Measurements from ENCODE around the gene FAM168B.

Gene FAM168B

DNA sequence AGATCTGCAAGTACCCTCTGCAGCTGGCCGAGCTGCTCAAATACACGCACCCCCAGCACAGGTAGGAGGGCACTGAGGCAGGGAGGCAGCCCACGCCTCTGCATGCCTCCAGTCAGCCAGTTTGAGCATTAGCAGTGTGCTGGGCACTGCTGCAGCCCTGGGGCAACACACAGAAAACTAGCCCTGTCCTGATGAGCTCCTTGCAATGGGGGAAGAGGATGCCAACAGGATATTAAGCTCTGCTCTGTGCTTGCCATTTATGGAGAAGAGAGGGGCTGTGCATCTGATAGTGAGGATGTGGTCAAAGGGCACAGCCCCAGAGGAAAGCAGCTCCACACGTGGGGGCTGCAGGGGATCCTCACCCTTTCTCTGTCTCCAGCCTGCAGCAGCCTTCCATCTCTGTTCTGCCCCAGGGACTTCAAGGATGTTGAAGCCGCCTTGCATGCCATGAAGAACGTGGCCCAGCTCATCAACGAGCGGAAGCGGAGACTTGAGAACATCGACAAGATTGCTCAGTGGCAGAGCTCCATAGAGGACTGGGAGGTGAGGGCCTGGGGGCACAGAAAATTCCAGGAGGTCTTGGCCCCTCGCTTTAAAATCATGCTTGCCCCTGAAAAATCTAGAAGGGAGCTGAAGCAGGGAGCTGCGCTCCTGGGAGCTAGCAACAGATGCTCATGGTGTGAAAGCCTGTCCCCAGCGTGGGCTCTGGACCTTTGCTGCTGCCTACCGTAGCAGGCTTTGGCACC lies 51.7 kb downstream of the FAM168B start:
- DNase-seq (ENCODE audit: low spot score): no peak
- TF ChIP-seq, protein P1, sequence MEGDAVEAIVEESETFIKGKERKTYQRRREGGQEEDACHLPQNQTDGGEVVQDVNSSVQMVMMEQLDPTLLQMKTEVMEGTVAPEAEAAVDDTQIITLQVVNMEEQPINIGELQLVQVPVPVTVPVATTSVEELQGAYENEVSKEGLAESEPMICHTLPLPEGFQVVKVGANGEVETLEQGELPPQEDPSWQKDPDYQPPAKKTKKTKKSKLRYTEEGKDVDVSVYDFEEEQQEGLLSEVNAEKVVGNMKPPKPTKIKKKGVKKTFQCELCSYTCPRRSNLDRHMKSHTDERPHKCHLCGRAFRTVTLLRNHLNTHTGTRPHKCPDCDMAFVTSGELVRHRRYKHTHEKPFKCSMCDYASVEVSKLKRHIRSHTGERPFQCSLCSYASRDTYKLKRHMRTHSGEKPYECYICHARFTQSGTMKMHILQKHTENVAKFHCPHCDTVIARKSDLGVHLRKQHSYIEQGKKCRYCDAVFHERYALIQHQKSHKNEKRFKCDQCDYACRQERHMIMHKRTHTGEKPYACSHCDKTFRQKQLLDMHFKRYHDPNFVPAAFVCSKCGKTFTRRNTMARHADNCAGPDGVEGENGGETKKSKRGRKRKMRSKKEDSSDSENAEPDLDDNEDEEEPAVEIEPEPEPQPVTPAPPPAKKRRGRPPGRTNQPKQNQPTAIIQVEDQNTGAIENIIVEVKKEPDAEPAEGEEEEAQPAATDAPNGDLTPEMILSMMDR (IDR thresholded peaks at IDR 0.05; ENCODE audit: extremely low read depth, missing control alignments): no peak

DNA sequence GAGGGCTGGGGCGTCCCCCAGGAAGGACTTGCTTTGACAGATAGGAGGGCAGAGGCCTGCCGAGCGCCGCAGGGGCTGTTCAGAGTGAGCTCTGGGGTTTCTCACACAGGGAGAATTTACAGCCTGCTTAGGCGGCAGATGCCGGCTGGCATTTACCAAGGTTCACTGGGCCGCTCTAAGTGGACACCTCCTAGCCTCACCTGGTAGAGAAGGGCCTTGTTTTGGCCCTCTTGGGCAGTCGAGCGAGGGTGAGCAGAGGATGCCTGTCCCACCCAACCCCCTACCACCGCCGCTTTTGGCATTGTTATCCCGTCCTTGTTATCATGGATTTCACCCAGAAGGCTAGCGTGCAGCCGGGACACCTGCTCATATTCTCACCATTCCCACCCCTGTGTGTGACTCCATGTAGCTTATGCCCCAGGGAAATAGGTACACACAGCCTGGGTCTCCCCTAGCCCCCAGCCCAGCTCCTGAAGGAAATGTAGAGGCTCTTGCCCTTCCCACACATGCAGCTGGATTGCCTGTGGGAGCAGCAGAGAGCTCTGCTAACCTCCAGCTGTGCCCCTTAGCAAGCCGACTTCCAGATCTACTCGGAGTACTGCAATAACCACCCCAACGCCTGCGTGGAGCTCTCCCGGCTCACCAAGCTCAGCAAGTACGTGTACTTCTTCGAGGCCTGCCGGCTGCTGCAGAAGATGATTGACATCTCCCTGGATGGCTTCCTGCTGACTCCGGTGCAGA lies 52.4 kb downstream of the FAM168B start:
- no peak for DNase-seq (ENCODE audit: low spot score)
- TF ChIP-seq, protein P1 (IDR thresholded peaks at IDR 0.05; ENCODE audit: extremely low read depth, missing control alignments): no peak

GRCh38 chr2:131039908-131040660 lies 53.2 kb downstream of the FAM168B start:
- TF ChIP-seq, protein P1 (IDR thresholded peaks at IDR 0.05; ENCODE audit: extremely low read depth, missing control alignments): no peak
- DNase-seq (ENCODE audit: low spot score): peak; percentile 62

DNA sequence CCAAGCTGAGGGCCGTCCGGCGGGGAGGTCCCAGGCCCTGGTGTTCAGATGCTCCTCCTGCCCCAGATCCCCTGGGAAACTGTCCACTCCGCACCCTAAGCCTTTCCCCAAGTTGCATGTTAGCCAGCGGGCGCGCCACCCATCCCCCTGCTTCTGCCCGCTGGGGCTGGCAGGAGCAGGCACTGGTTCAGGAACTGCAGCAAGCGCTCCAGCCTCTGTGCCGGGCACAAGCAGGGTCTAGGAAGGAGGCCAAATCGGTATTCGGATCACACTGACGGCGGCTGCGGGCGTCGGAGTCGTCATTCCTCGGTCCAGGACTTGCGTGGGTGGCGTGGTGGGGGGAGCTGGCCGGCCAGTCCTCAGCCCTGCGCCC lies 53.7 kb downstream of the FAM168B start:
- no peak for DNase-seq (ENCODE audit: low spot score)
- TF ChIP-seq, protein P1 (IDR thresholded peaks at IDR 0.05; ENCODE audit: extremely low read depth, missing control alignments): no peak

DNA sequence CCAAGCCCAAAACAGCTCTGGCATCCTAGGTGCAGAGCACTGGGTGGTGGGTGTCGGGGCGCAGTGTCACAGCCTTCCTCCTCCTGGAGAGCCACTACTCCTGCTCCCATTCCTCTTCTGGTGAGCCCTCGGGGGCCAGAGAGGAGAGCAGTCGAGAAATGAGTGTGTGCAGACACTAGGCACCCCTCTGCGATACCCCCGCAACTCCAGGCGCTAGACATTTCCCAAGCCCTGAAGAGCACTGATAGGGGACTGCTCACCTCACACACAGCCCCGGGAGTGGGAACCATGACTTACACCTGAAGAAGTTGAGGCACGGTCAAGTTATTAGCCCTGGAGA lies 54.2 kb downstream of the FAM168B start:
- TF ChIP-seq, protein P1 (IDR thresholded peaks at IDR 0.05; ENCODE audit: extremely low read depth, missing control alignments): no peak
- DNase-seq (ENCODE audit: low spot score): no peak

- DNase-seq (ENCODE audit: low spot score): no peak
- TF ChIP-seq, protein P1 (IDR thresholded peaks at IDR 0.05; ENCODE audit: extremely low read depth, missing control alignments): no peak
Observed at GRCh38 chr2:131038258-131039100, 54.8 kb downstream of the FAM168B start.
